Esophagus squamous epithelium (tissue), 4 donors: ENCODE measurements around the gene AP1S3.

Experiments
- CTCF ChIP-seq, 6 experiments: fragments of 450-650 bp in 4 of 6; fragments of 200-600 bp in 2 of 6; sonication (generic) in 2 of 6; IDR thresholded peaks; one replicate each; pipeline ENCODE4 v1.5.1; 2016 to 2019; ENCODE audit warnings: antibody characterized with exemption in 6 of 6, mild to moderate bottlenecking in 4 of 6, moderate library complexity in 4 of 6
- POLR2A ChIP-seq, 4 donors: fragments of 450-650 bp; IDR thresholded peaks; one replicate each; pipeline ENCODE4 v1.6.1; 2017; ENCODE audit warnings: antibody characterized with exemption in 4 of 4, mild to moderate bottlenecking in 4 of 4, moderate library complexity in 3 of 4

DNA sequence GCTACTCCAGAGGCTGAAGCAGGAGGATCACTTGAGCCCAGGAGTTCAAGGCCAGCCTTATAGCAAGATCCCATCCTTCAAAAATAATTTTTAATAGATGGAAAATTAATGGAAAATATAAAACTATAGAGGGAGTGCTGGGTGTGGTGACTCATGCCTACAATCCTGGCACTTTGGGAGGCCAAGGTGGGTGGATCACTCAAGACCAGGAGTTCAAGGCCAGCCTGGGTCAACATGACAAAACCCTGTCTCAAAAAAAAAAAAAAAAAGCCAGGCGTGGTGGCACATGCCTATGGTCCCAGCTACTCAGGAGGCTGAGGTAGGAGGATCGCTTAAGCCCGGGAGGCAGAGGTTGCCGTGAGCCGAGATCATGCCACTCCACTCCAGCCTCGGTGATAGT is 48.0 kb downstream of the AP1S3 start:
- TF ChIP-seq POLR2A (IDR thresholded peaks at IDR 0.05) (no peak), CTCF (IDR thresholded peaks at IDR 0.05) (no peak)
